CD4-positive, alpha-beta memory T cell (primary cell): ENCODE results near the gene LCN1. TPM values are rescaled to one million over a fixed set of nuclear protein-coding genes. Genes with fewer than 3 reads are reported as not detected.

Source experiments
- CTCF ChIA-PET: fragments of 350-600 bp; sonication (Branson Sonifier 250); formaldehyde crosslinking; loops from one replicate; lab custom pipeline; 2021; ENCODE audit warnings: inconsistent platforms; ENCODE audit not compliant: partially characterized antibody; lab: Charles Lee
- POLR2A ChIA-PET: fragments of 350-600 bp; sonication (Branson Sonifier 250); formaldehyde crosslinking; loops from one replicate; lab custom pipeline; 2021; ENCODE audit not compliant: partially characterized antibody; lab: Charles Lee
- DNase-seq, 5 donors: peaks; one replicate each; pipeline versions ENCODE4 v3.0.0 to v3.0.0-alpha.2; 2020 to 2022; ENCODE audit warnings: mixed read lengths in 1 of 5
- H3K27ac ChIP-seq: one replicate; pipeline ENCODE4 v1.7.0; 2013; ENCODE audit warnings: low read depth, low read length
- H3K27me3 ChIP-seq: 2 replicates; pipeline ENCODE4 v1.7.0; 2013; ENCODE audit warnings: mild to moderate bottlenecking, low read length, moderate library complexity; ENCODE audit not compliant: insufficient read depth
- H3K36me3 ChIP-seq: 2 replicates; pipeline ENCODE4 v1.7.0; 2013; ENCODE audit warnings: mild to moderate bottlenecking, low read length, moderate library complexity; ENCODE audit not compliant: insufficient read depth
- H3K4me1 ChIP-seq: 2 replicates; pipeline ENCODE4 v1.7.0; 2013; ENCODE audit warnings: mild to moderate bottlenecking, low read length, moderate library complexity; ENCODE audit not compliant: insufficient read depth
- H3K4me3 ChIP-seq, 2 donors: one replicate each; pipeline ENCODE4 v1.7.0; 2013; ENCODE audit warnings: low read length in 2 of 2, mild to moderate bottlenecking in 1 of 2
- H3K9me3 ChIP-seq, 2 donors: one replicate each; pipeline ENCODE4 v1.7.0; 2013; ENCODE audit warnings: low read length in 2 of 2, control low read depth in 1 of 2; ENCODE audit not compliant: control insufficient read depth in 1 of 2
- H3K27ac Mint-ChIP-seq, 7 donors: one replicate each; pipeline ENCODE4 v1.8.0; 2020 to 2021; ENCODE audit warnings: mixed read lengths in 7 of 7, mild to moderate bottlenecking in 6 of 7, inconsistent platforms in 3 of 7, moderate library complexity in 3 of 7
- H3K27me3 Mint-ChIP-seq, 2 donors: one replicate each; pipeline ENCODE4 v1.8.0; 2020 to 2021; ENCODE audit warnings: mixed read lengths in 2 of 2
- H3K36me3 Mint-ChIP-seq, 2 donors: one replicate each; pipeline ENCODE4 v1.8.0; 2020 to 2021; ENCODE audit warnings: mixed read lengths in 2 of 2, inconsistent platforms in 1 of 2, mild to moderate bottlenecking in 1 of 2
- H3K4me1 Mint-ChIP-seq, 4 donors: one replicate each; pipeline ENCODE4 v1.8.0; 2020 to 2021; ENCODE audit warnings: mixed read lengths in 4 of 4, mild to moderate bottlenecking in 1 of 4
- H3K4me3 Mint-ChIP-seq, 8 donors: one replicate each; pipeline ENCODE4 v1.8.0; 2020 to 2021; ENCODE audit warnings: mixed read lengths in 8 of 8, mild to moderate bottlenecking in 7 of 8, moderate library complexity in 6 of 8, inconsistent platforms in 3 of 8
- H3K9me3 Mint-ChIP-seq, 8 donors: one replicate each; pipeline ENCODE4 v1.8.0; 2020 to 2021; ENCODE audit warnings: mixed read lengths in 8 of 8, mild to moderate bottlenecking in 5 of 8, inconsistent platforms in 3 of 8, moderate library complexity in 1 of 8
- intact Hi-C: fragments of 100-400 bp; cut with micrococcal nuclease; formaldehyde crosslinking; loops from one replicate; pipeline ENCODE4 v1.15.1; 2023
- polyA plus RNA-seq, 2 donors: library from polyadenylated mRNA; unstranded; fragments of 300-500 nt; fragmentation: Illumina TruSeq; gene quantifications; one replicate each; pipeline ENCODE4 v1.2.3, GENCODE V29; 2021
- total RNA-seq, 2 experiments: library from RNA; stranded (reverse); gene quantifications; one replicate each; pipeline ENCODE4 v1.2.3, GENCODE V29; 2021

Gene LCN1
- total and polyA plus RNA-seq, 4 experiments from 2014 or later, result not detected

DNA sequence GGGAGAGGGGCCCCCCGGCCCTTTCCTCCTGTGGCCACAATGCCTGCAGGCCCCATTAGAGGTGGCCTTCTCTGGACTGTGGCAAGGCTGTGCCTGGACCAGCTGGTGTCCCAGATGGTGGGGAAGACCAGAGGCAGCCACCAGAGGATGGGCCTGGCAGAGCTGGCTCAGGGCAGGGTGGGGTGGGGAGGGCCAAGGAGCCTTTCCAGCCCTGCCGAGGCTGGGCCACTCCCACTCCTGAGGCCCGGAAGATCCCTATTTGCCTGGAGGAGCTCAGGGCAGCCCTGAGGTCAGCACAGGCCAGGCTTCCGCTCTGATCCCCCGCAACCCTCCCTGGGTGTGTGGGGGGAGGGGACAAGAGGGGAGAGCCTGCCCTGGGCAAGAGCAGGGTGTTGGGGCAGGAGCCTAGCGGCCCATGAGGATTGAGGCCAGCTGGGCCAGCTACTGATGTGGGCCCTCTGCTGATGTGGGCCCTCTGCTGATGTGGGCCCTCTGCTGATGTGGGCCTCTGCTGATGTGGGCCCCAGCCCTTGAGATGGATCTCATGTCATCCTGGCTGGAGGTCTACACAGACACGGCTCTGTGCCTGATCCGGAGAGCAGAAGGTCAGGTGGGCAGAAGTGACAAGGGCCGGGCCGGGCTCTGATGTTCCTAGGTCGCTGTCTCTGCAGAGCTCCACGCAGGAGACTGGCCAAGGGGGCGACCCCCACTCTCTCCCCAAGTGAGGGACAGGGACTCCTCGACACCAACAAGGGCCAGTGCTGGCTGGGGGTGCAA, 14.7 kb upstream of the LCN1 start:
- no peak for DNase-seq
- Histone ChIP-seq H3K9me3 (no peaks in the 10 kb centered on the region), H3K27me3 (no peaks in the 10 kb centered on the region), H3K27ac (no peak overlapping the region), H3K4me3 (no peak overlapping the region), H3K36me3 (peaks cover 23% of the 10 kb centered on the region), H3K4me1 (peaks cover 18% of the 10 kb centered on the region)
- H3K27ac Mint-ChIP-seq, result no peak overlapping the region
- H3K4me3 Mint-ChIP-seq, result no peak overlapping the region
- intact Hi-C loops, result no loop called here
- no peaks in the 10 kb centered on the region for H3K27me3 Mint-ChIP-seq
- H3K4me1 Mint-ChIP-seq, result peaks cover 5 to 24% (median 14%) of the 10 kb centered on the region in 4 donors
- H3K9me3 Mint-ChIP-seq, result peaks cover 0 to 18% (median 13%) of the 10 kb centered on the region in 8 donors
- POLR2A ChIA-PET, result no interaction called here
- peaks cover 24 to 25% of the 10 kb centered on the region in 2 donors for H3K36me3 Mint-ChIP-seq
- CTCF ChIA-PET, result no interaction called here

DNA sequence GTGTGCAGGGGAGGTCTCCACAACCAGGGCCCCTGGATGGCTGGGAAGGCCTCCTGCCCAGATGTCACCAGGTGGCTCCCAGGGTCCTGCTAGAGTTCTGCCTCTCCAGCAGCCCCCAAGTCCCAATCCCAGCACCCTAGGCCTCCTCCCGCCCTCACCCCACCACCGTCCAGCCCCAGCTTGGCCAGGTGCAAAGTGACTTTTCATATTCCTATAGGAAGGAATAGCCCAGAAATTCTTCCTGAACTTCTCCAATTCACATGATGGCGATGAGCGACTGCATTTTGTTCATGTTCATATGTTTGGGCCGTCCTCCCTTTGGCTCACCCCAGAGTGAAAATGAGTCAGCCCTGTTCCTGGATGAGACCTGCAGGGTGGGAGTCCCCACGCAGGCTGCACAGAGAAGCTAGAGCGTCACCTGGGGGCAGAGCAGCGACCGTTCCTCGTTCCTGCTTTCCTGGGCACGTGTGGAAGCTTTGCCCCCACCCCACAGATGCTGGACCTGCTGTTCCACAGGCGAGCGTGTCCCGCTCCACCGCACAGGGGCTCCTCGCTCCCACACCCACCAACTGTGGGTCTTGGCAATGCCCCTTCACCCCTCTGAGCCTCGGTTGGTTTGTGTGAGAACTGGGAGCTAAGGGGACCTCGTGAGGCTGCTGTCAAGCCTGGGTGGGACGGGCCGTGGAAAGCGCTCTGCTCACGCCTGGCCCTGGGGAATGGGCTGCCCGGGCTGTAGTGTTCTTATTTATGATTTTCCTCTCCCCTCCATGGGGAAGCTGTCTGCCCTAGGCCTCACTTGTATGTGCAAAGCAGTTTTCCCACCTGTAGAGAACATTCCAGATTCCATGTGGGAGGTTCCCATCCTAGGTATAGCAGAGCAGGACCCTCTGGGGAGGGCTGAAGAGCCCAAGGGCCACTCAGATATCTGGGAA, 13.9 kb upstream of the LCN1 start:
- intact Hi-C loops, result no loop called here
- CTCF ChIA-PET, result no interaction called here
- POLR2A ChIA-PET, result no interaction called here
- DNase-seq, result no peak
- Histone ChIP-seq H3K36me3 (peaks cover 23% of the 10 kb centered on the region), H3K4me3 (no peak overlapping the region), H3K27me3 (no peaks in the 10 kb centered on the region), H3K27ac (no peak overlapping the region), H3K4me1 (peaks cover 9% of the 10 kb centered on the region), H3K9me3 (no peaks in the 10 kb centered on the region)
- Mint-ChIP-seq H3K27ac (no peak overlapping the region), H3K9me3 (peaks cover 0 to 18% (median 13%) of the 10 kb centered on the region in 8 donors), H3K4me3 (no peak overlapping the region), H3K36me3 (peaks cover 22 to 23% of the 10 kb centered on the region in 2 donors), H3K27me3 (no peaks in the 10 kb centered on the region), H3K4me1 (peaks cover 2 to 17% (median 10%) of the 10 kb centered on the region in 4 donors)

DNA sequence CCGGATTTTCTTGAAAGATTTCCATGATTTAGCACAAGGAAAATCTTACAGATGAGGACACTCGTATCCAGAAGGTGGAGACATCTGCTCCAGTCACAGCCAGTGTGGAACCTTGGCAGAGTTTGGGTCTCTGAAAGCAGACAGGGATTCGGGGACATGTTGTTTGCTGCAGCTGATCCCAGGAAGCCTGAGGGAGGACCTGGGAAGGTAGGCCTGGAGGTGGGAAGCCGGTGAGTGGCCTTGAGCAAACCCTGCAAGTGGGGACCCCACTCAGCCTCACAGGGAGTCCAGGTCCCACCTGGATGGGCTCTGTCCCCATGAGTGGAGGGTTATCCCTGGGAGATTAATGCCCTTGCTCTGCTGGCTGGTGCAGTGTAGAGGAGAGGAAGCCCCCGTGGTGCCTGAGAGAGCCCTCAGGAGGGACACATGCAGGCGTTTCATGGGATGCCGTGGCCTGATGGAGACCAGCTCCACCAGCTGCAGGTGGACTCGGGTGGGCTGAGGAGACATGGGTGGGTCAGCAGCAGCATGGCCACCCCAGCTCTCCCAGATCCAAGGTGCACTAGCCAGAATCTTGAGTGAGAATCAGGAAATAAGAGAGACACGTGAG, 12.9 kb upstream of the LCN1 start:
- peaks cover 0 to 18% (median 13%) of the 10 kb centered on the region in 8 donors for H3K9me3 Mint-ChIP-seq
- Histone ChIP-seq H3K27me3 (no peaks in the 10 kb centered on the region), H3K4me1 (peaks cover 6% of the 10 kb centered on the region), H3K27ac (no peak overlapping the region), H3K4me3 (no peak overlapping the region), H3K9me3 (no peaks in the 10 kb centered on the region), H3K36me3 (peaks cover 14% of the 10 kb centered on the region)
- H3K27me3 Mint-ChIP-seq, result no peaks in the 10 kb centered on the region
- intact Hi-C loops, result no loop called here
- H3K4me1 Mint-ChIP-seq, result peaks cover 2 to 19% (median 10%) of the 10 kb centered on the region in 4 donors
- no peak overlapping the region for H3K4me3 Mint-ChIP-seq
- POLR2A ChIA-PET, result no interaction called here
- H3K36me3 Mint-ChIP-seq, result peaks cover 14 to 17% of the 10 kb centered on the region in 2 donors
- no peak for DNase-seq
- CTCF ChIA-PET, result no interaction called here
- no peak overlapping the region for H3K27ac Mint-ChIP-seq

DNA sequence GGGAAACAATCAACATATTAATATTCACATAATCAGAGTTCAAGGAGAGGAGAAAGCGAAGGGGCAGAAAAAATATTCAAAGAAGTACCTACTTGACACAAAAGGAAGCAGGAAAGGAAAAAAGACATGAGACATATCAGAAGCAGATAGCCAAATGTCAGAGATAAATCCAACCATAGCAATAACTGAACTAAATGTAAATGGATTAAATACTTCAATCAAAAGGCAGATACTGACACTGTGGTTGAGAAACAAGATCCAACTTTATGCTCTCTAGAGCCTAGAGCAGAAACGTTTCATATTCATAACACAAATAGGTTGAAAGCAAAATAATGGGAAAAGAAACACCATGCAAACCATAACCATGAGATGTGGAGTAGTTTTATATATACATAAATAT, 11.8 kb upstream of the LCN1 start:
- H3K4me1 ChIP-seq, result peaks cover 4% of the 10 kb centered on the region
- no peak for DNase-seq
- no peak overlapping the region for H3K27ac Mint-ChIP-seq
- peaks cover 2 to 12% (median 5%) of the 10 kb centered on the region in 4 donors for H3K4me1 Mint-ChIP-seq
- intact Hi-C loops, result no loop called here
- CTCF ChIA-PET, result no interaction called here
- no peaks in the 10 kb centered on the region for H3K27me3 Mint-ChIP-seq
- H3K9me3 Mint-ChIP-seq, result peaks cover 0 to 18% (median 13%) of the 10 kb centered on the region in 8 donors
- H3K27me3 ChIP-seq, result no peaks in the 10 kb centered on the region
- H3K36me3 ChIP-seq, result peaks cover 4% of the 10 kb centered on the region
- H3K36me3 Mint-ChIP-seq, result peaks cover 6 to 11% of the 10 kb centered on the region in 2 donors
- H3K27ac ChIP-seq, result no peak overlapping the region
- no peaks in the 10 kb centered on the region for H3K9me3 ChIP-seq
- H3K4me3 Mint-ChIP-seq, result no peak overlapping the region
- no peak overlapping the region for H3K4me3 ChIP-seq
- POLR2A ChIA-PET, result no interaction called here

DNA sequence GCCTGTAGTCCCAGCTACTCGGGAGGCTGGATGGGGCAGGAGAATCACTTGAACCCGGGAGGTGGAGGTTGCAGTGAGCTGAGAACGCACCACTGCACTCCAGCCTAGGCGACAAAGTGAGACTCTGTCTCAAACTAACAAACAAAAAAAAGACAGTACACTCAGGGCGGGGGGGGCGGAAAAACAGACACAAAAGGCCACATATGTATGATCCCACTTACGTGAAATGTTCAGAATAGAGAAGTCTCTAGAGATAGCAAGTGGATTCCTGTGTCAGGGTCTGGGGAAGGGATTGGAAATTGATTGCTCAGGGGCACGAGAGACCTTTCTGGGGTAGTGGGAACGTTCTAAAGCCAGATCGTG, 9.0 kb upstream of the LCN1 start:
- intact Hi-C loops, result no loop called here
- H3K4me1 ChIP-seq, result no peaks in the 10 kb centered on the region
- H3K27ac ChIP-seq, result no peak overlapping the region
- H3K27me3 ChIP-seq, result no peaks in the 10 kb centered on the region
- CTCF ChIA-PET, result no interaction called here
- Mint-ChIP-seq H3K27me3 (no peaks in the 10 kb centered on the region), H3K9me3 (peaks cover 0 to 18% (median 13%) of the 10 kb centered on the region in 8 donors), H3K4me3 (no peak overlapping the region), H3K36me3 (peaks cover 0 to 7% of the 10 kb centered on the region in 2 donors), H3K4me1 (peaks cover 0 to 8% (median 4%) of the 10 kb centered on the region in 4 donors), H3K27ac (peak overlapping the region in 1 of 7 donors; percentile 67)
- no peak overlapping the region for H3K4me3 ChIP-seq
- POLR2A ChIA-PET, result no interaction called here
- H3K36me3 ChIP-seq, result no peaks in the 10 kb centered on the region
- no peak for DNase-seq
- H3K9me3 ChIP-seq, result no peaks in the 10 kb centered on the region

DNA sequence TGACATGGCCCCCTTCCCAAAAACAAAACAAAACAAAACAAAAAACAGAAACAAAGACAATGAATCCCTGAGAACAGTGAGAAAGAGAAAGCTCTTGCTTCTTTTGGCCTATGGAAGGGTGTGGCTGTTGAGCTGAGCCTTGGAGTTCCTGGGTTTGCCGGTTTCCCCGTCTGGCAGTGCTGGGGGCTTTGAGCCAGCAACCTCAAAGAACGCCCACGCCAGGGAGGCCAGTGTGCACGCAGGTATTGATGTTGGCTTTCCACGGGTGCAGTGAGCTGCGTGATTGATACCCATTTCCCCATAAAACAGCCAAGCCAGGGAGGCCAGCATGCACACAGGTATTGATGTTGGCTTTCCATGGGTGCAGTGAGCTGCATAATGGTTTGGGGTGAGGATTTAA, 8.3 kb upstream of the LCN1 start:
- peaks cover 0 to 8% (median 4%) of the 10 kb centered on the region in 4 donors for H3K4me1 Mint-ChIP-seq
- Histone ChIP-seq H3K36me3 (no peaks in the 10 kb centered on the region), H3K27ac (no peak overlapping the region), H3K9me3 (no peaks in the 10 kb centered on the region), H3K4me1 (no peaks in the 10 kb centered on the region), H3K27me3 (no peaks in the 10 kb centered on the region), H3K4me3 (no peak overlapping the region)
- H3K27ac Mint-ChIP-seq, result peak overlapping the region in 1 of 7 donors; percentile 67
- intact Hi-C loops, result no loop called here
- peaks cover 0 to 16% (median 13%) of the 10 kb centered on the region in 8 donors for H3K9me3 Mint-ChIP-seq
- no peaks in the 10 kb centered on the region for H3K27me3 Mint-ChIP-seq
- peaks cover 0 to 7% of the 10 kb centered on the region in 2 donors for H3K36me3 Mint-ChIP-seq
- no peak overlapping the region for H3K4me3 Mint-ChIP-seq
- ChIA-PET CTCF (no interaction called here), POLR2A (no interaction called here)
- no peak for DNase-seq

DNA sequence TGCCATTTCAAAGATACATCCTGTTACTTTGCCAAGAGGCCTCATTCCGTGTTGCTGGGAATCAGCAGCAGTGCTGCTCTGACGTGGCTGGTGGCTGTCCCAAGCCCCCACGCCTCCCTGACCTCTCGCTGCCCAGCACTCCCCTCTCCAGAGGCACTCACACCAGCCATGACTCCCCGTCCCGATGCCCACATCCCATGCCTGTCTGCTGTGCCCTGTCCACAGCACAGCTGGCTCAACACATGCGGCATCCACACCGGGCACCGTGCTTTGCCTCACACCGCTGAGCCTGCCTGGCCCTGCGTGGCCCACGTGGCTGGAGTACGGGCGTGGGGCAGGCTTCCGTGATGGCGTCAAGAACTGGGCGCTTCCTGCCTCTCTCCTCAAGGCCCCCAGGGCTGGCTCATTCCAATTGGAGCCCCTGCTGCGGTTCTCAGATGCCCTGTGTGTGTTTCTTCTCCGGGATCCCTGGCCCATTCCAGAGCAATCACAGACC, 7.8 kb upstream of the LCN1 start:
- intact Hi-C loops, result no loop called here

More for the DNA sequence above, 7.8 kb upstream of the LCN1 start:
- H3K4me3 Mint-ChIP-seq, result no peak overlapping the region
- H3K4me3 ChIP-seq, result no peak overlapping the region
- CTCF ChIA-PET, result no interaction called here
- H3K9me3 ChIP-seq, result no peaks in the 10 kb centered on the region
- no peaks in the 10 kb centered on the region for H3K4me1 ChIP-seq
- no peak for DNase-seq
- peaks cover 0 to 8% (median 4%) of the 10 kb centered on the region in 4 donors for H3K4me1 Mint-ChIP-seq
- POLR2A ChIA-PET, result no interaction called here
- H3K27ac Mint-ChIP-seq, result no peak overlapping the region
- peaks cover 0 to 7% of the 10 kb centered on the region in 2 donors for H3K36me3 Mint-ChIP-seq
- no peaks in the 10 kb centered on the region for H3K36me3 ChIP-seq
- no peaks in the 10 kb centered on the region for H3K27me3 Mint-ChIP-seq
- no peak overlapping the region for H3K27ac ChIP-seq
- H3K27me3 ChIP-seq, result no peaks in the 10 kb centered on the region
- H3K9me3 Mint-ChIP-seq, result peaks cover 0 to 11% (median 10%) of the 10 kb centered on the region in 8 donors
